ENCODE data around the gene PLA2G5. TPM values are rescaled to one million over a fixed set of nuclear protein-coding genes. Genes with fewer than 3 reads are reported as not detected.
"Not testable (repeated sequence)": the region's sequence is repeated elsewhere in the genome, so short reads cannot be mapped to it uniquely, and the experiment has no call there.

The PLA2G5 gene
- total and polyA plus RNA-seq, 5 experiments from 2014 or later = not detected

DNA sequence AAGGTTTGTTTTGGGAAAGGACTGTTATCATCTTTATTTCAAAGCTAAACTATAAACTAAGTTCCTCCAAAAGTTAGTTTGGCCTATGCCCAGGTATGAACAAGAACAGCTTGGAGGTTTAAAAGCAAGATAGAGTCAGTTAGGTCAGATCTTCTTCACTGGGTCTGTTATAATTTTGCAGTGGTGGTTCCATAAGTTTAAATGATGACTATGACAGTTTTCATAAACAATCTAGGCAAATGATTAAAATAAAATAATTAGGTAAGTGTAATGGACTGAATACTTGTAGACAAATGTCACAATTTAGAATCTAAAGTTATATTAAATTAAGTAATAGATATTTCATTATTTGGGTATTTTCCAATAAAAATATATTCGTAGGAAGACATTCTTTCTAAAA is 21.4 kb upstream of the PLA2G5 start:
- H3K27ac Mint-ChIP-seq = no peak overlapping the region
- DNase-seq (no peak), ATAC-seq (no peak)
- H3K36me3 Mint-ChIP-seq = peaks cover 0 to 29% (median 21%) of the 10 kb centered on the region in 3 donors
- peaks cover 14 to 39% (median 21%) of the 10 kb centered on the region in 9 donors for H3K9me3 Mint-ChIP-seq
- POLR2A ChIA-PET = no interaction called here
- H3K4me3 Mint-ChIP-seq = no peak overlapping the region
- no peaks in the 10 kb centered on the region for H3K4me1 Mint-ChIP-seq
- H3K27me3 Mint-ChIP-seq = peaks cover 0 to 2% (median 0%) of the 10 kb centered on the region in 5 donors

DNA sequence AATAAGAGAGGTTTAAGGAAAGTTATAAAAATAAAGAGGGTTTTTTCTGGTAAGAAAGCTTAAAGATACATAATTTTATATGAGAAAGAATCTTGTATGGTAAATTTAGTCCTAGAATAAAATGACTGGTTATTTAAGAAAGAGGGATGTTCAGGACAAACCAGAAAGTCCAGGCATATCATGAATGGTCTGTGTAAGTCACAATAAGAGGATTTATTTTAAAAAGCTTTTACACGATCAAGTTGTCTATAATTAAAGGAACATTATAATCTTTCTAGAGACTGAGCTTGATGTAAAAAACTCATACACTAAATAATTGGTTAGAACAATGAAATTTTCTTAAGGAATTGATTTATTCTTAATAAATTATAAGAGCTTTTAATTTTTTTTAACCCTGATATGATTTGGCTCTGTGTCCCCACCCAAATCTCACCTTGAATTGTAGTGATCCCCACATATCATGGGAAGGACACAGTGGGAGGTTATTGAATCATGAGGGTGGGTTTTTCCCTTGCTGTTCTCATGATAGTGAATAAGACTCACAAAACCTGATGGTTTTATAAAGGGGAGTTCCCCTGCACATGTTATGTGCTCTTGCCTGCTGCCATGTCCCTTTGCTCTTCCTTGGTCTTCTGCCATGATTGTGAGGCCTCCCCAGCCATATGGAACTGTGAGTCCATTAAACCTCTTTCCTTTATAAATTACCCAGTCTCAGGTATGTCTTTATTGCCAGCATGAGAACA is 20.8 kb upstream of the PLA2G5 start:
- peaks cover 0 to 29% (median 21%) of the 10 kb centered on the region in 3 donors for H3K36me3 Mint-ChIP-seq
- peaks cover 14 to 41% (median 21%) of the 10 kb centered on the region in 9 donors for H3K9me3 Mint-ChIP-seq
- DNase-seq, POLR2A ChIA-PET, H3K4me3 Mint-ChIP-seq, H3K27ac Mint-ChIP-seq, ATAC-seq, H3K27me3 Mint-ChIP-seq, H3K4me1 Mint-ChIP-seq: not testable (repeated sequence)

DNA sequence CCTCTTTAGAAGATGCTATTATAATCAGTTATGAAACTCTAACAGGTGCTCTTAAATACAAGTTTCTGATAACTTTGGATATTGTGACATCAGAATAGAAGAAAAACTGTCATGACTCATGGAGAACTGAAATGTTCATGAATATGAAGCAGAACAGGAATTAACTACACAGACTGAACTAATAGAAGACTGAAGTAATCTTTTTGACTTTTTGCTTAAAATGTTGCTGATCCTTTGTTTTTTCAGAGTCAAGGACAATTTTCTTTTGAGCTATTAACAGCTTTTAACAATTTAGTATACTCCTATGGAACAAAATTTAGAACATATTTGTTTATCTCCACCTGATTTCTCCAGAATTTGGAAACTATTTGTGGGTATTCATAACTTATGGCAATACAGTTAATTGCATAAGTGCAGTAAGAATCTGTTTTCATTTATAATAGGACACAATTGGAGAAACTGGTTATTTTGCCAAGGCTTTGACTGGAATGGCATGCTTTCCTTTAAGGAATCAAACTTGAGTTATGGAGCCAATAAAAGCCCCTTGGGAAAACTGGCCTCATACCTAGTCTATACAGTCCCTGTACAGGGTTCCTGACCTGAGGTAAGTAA is 18.7 kb upstream of the PLA2G5 start:
- H3K9me3 Mint-ChIP-seq = peaks cover 14 to 41% (median 21%) of the 10 kb centered on the region in 9 donors
- no peak for DNase-seq
- H3K4me3 Mint-ChIP-seq = no peak overlapping the region
- POLR2A ChIA-PET = no interaction called here
- no peaks in the 10 kb centered on the region for H3K4me1 Mint-ChIP-seq
- ATAC-seq = no peak
- no peak overlapping the region for H3K27ac Mint-ChIP-seq
- H3K27me3 Mint-ChIP-seq = peaks cover 0 to 11% (median 0%) of the 10 kb centered on the region in 5 donors
- peaks cover 0 to 29% (median 21%) of the 10 kb centered on the region in 3 donors for H3K36me3 Mint-ChIP-seq

DNA sequence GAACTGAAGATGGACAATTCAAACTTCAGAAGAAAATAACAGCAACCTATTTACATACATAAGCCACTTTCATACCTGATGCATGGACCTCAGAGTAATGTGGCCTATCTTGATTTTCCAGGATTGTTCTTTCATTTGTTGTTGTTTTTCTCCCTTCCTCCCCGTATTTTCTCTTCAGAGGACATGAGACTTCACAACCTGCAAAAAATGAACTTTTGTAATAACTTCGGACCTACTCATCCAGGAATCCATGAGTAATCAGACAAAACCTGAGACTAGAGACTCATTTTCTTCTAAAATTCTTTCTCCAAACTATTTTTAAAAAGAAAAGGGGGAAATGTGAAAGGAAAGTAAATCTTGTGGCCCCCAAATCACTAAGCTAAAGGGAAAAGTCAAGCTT is 17.6 kb upstream of the PLA2G5 start:
- H3K36me3 Mint-ChIP-seq = peaks cover 0 to 29% (median 21%) of the 10 kb centered on the region in 3 donors

DNA sequence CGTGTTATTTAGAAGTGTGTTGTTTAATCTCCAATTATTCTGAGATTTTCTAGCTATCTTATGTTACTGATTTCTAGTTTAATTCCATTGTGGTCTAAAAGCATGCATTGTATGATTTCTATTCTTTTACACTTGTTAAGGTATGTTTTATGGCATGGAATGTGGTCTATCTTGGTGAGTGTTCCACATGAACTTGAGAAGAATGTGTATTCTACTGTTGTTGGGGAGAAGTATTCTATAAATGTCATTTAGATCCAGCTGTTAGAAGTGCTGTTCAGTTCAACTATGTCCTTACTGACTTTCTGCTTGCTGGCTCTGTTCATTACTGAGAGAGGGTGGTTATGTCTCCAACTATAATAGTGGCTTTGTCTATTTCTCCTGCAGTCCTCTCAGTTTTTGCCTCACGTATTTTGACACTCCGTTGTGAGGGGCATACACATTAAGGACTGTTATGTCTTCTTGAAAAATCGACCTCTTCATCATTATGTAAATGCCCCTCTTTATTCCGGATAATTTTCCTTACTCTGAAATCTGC is 12.0 kb upstream of the PLA2G5 start:
- H3K9me3 Mint-ChIP-seq = peaks cover 0 to 8% (median 2%) of the 10 kb centered on the region in 9 donors
- DNase-seq = no peak
- H3K27ac Mint-ChIP-seq = peak overlapping the region in 2 of 10 donors; percentile 35 to 77
- H3K4me3 Mint-ChIP-seq = peak overlapping the region in 2 of 10 donors; percentile 0 to 16
- peaks cover 0 to 2% (median under 1%) of the 10 kb centered on the region in 3 donors for H3K36me3 Mint-ChIP-seq
- no peak for ATAC-seq
- POLR2A ChIA-PET = no interaction called here
- H3K27me3 Mint-ChIP-seq = peaks cover 0 to 15% (median 0%) of the 10 kb centered on the region in 5 donors
- H3K4me1 Mint-ChIP-seq = peaks cover 17 to 45% (median 29%) of the 10 kb centered on the region in 4 donors

More for the DNA sequence above, 17.6 kb upstream of the PLA2G5 start:
- Mint-ChIP-seq H3K9me3 (peaks cover 14 to 41% (median 21%) of the 10 kb centered on the region in 9 donors), H3K27ac (no peak overlapping the region), H3K4me1 (no peaks in the 10 kb centered on the region), H3K27me3 (peaks cover 0 to 15% (median 0%) of the 10 kb centered on the region in 5 donors), H3K4me3 (no peak overlapping the region)
- POLR2A ChIA-PET = interaction anchor here (0.6 kb wide), 1 partner anchor 490 kb away, joined by 4 read pairs; no protein-coding TSS in a partner anchor
- ATAC-seq = no peak
- DNase-seq = no peak

DNA sequence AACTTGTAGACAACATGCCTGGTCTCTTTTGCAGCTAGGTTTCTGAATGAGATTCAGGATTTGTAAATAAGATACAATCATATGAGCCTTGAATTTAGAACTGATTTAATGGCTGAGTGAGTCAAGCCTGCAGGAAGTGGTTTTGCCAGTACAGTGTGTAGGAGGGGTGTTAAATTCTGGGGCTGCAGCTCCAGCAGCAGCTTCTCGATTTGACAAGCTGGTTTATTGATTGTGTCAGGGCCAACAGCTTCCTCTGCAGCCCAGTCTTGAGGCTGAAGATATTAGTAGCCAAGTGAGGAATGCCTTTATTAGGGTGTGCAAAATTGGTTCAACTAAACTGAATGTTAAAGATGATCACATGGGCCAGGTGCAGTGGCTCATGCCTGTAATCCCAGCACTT is 11.5 kb upstream of the PLA2G5 start:
- Mint-ChIP-seq H3K27me3 (peaks cover 0 to 15% (median 0%) of the 10 kb centered on the region in 5 donors), H3K36me3 (no peaks in the 10 kb centered on the region), H3K27ac (peak overlapping the region in 8 of 10 donors; percentile 4 to 83 (median 60)), H3K9me3 (peaks cover 0 to 3% (median 0%) of the 10 kb centered on the region in 9 donors), H3K4me1 (peaks cover 17 to 45% (median 29%) of the 10 kb centered on the region in 4 donors), H3K4me3 (peak overlapping the region in 7 of 10 donors; percentile 0 to 67 (median 45))
- POLR2A ChIA-PET = interaction anchor here (0.5 kb wide), 1 partner anchor 17 kb away, joined by 3 read pairs; no protein-coding TSS in a partner anchor
- ATAC-seq (peak; percentile 58 to 72), DNase-seq (peak in 4 of 10 donors; percentile 14 to 27 (median 20))

DNA sequence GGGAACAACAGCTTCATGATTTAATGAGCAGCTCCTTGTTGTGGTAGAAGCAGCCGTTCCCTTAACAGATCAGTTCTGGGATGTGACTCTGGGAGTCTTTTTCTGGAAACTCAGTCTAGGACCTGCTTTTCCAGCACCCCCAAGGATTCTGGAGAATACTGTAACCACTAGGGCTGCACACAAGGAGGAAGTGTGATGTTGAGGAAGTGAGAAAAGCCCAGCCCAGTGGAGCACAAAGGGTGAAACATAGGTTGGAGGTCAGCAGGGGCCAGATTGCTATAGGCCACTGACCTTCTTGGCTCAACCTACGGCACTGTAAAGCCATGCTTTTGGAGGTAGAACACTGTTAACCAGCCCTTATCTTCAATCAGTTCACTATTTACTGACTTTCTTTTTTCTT is 10.1 kb upstream of the PLA2G5 start:
- no peaks in the 10 kb centered on the region for H3K36me3 Mint-ChIP-seq
- H3K27ac Mint-ChIP-seq = peak overlapping the region in 7 of 10 donors; percentile 5 to 65 (median 52)
- H3K27me3 Mint-ChIP-seq = peaks cover 0 to 15% (median 0%) of the 10 kb centered on the region in 5 donors
- no peaks in the 10 kb centered on the region for H3K9me3 Mint-ChIP-seq
- POLR2A ChIA-PET = no interaction called here
- no peak for DNase-seq
- peak overlapping the region in 7 of 10 donors; percentile 1 to 43 (median 14) for H3K4me3 Mint-ChIP-seq
- no peak for ATAC-seq
- peaks cover 17 to 45% (median 29%) of the 10 kb centered on the region in 4 donors for H3K4me1 Mint-ChIP-seq

DNA sequence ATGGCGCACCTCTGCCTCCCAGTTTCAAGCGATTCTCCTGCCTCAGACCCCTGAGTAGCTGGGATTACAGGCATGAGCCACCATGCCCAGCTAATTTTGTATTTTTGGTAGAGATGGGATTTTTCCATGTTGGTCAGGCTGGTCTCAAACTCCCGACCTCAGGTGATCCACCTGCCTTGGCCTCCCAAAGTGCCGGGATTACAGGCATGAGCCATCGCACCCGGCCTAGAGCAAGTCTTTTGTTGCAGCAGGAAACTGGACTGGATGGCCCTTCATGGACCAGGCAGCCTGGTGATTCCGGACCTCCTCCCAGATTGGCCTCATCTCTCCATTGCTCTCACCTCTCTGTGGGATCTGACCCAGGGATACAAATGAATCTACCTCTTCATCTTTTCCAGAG is 9.2 kb upstream of the PLA2G5 start:
- H3K36me3 Mint-ChIP-seq, ATAC-seq, POLR2A ChIA-PET, H3K27me3 Mint-ChIP-seq, H3K9me3 Mint-ChIP-seq, DNase-seq: not testable (repeated sequence)
- H3K4me3 Mint-ChIP-seq = peak overlapping the region in 1 of 10 donors; percentile 19
- peak overlapping the region in 3 of 10 donors; percentile 3 to 29 (median 17) for H3K27ac Mint-ChIP-seq
- H3K4me1 Mint-ChIP-seq = peaks cover 17 to 45% (median 29%) of the 10 kb centered on the region in 4 donors

DNA sequence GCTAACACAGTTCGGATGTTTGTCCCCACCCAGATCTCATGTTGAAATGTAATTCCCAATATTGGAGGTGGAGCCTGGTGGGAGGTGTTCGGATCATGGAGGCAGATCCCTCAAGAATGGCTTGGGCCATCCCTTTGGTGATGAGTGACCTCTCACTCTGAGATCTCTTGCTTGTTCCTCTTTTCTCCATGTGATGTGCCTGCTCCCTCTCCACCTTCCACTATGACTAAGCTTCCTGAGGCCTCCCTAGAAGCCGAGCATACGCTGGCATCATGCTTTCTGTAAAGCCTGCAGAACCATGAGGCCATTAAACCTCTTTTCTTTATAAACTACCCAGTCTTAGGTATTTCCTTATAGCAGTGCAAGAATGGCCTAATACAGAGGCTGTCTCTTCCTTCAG is 8.1 kb upstream of the PLA2G5 start:
- no peak for ATAC-seq
- H3K27ac Mint-ChIP-seq = no peak overlapping the region

DNA sequence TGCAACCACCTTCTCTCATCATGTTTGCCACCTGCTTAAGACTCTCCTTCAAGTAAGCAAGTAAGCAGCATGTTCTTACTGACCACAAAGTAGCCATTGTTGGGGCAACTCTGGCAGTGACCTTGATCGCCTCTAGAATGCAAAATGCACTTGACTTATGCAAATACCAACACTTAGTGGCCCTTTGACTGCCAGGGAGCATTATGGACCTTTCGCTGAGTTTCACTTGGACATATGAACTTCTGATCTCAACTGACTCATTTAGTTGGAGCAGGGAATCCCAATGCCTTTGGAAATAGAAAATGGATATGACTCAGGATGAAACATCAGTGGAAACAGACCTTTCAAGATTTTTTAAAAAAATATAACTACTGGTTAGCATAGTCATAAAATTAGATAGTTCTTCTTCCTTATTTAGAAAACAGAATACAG is 6.1 kb upstream of the PLA2G5 start:
- DNase-seq (no peak), ATAC-seq (no peak)
- Mint-ChIP-seq H3K4me3 (no peak overlapping the region), H3K36me3 (no peaks in the 10 kb centered on the region), H3K9me3 (no peaks in the 10 kb centered on the region), H3K4me1 (peaks cover 9 to 33% (median 18%) of the 10 kb centered on the region in 4 donors), H3K27ac (no peak overlapping the region), H3K27me3 (peaks cover 0 to 2% (median 0%) of the 10 kb centered on the region in 5 donors)
- POLR2A ChIA-PET = no interaction called here

More for the DNA sequence above, 8.1 kb upstream of the PLA2G5 start:
- DNase-seq = no peak
- H3K36me3 Mint-ChIP-seq = no peaks in the 10 kb centered on the region
- H3K4me1 Mint-ChIP-seq = peaks cover 17 to 45% (median 29%) of the 10 kb centered on the region in 4 donors
- peaks cover 0 to 2% (median 0%) of the 10 kb centered on the region in 5 donors for H3K27me3 Mint-ChIP-seq
- POLR2A ChIA-PET = no interaction called here
- peak overlapping the region in 1 of 10 donors; percentile 24 for H3K4me3 Mint-ChIP-seq
- no peaks in the 10 kb centered on the region for H3K9me3 Mint-ChIP-seq

DNA sequence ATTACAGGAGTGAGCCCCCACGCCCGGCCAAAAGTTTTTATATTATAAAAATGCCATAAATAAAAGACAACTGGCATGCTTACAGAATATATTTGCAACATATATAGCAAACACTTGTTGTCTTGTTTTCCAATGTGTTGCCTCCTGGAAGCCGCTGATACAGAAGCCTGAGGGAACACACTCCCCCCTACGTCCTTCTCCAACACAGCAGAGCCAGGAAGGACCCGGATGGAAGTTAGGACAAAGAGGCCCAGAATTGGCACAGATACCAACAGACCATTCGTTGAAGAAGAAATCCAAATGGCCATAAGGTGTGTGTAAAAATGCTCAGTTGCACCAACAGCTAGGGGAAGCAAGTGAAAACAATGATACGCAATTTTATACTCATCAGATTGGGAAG is 1.3 kb upstream of the PLA2G5 start:
- Mint-ChIP-seq H3K27ac (no peak overlapping the region), H3K4me3 (no peak overlapping the region), H3K36me3 (no peaks in the 10 kb centered on the region), H3K27me3 (peaks cover 0 to 4% (median 0%) of the 10 kb centered on the region in 5 donors), H3K9me3 (no peaks in the 10 kb centered on the region), H3K4me1 (peaks cover 0 to 12% (median 0%) of the 10 kb centered on the region in 4 donors)
- POLR2A ChIA-PET = no interaction called here
- ATAC-seq = no peak
- DNase-seq = no peak

DNA sequence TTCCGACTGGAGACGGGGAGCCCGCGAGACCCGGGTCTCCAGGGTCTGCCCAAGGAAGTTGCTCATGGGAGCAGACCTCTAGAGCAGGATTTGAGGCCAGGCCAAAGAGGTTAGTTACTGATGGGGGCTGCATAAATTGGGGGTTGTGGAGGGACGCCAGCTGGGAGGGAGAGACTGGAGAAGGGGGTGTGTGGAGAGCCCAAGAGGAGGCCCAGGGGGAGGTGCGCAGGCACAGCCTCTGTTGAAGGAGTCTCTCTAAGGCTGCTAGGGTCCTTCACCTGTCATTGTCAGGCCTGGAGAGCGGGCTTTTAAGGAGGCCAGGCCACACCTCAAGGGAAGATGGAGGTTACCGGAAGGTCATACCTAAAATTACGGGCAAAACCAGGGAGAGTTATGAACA is 363 bp downstream of the PLA2G5 start:
- H3K4me1 Mint-ChIP-seq = peaks cover 0 to 15% (median 0%) of the 10 kb centered on the region in 4 donors
- ATAC-seq (no peak), DNase-seq (no peak)
- no peaks in the 10 kb centered on the region for H3K9me3 Mint-ChIP-seq
- H3K27ac Mint-ChIP-seq = no peak overlapping the region
- POLR2A ChIA-PET = no interaction called here
- H3K27me3 Mint-ChIP-seq = peaks cover 0 to 4% (median under 1%) of the 10 kb centered on the region in 5 donors
- H3K4me3 Mint-ChIP-seq = no peak overlapping the region
- H3K36me3 Mint-ChIP-seq = no peaks in the 10 kb centered on the region
